NOMO-1 (cell line): ENCODE results near the gene MB21D2.
"Not testable (repeated sequence)": the region's sequence is repeated elsewhere in the genome, so short reads cannot be mapped to it uniquely, and the experiment has no call there.

Experiments
- DNase-seq, 2 experiments: peaks; one replicate each; lab custom pipeline; 2025; ENCODE audit not compliant: unreplicated experiment in 2 of 2; lab: John Stamatoyannopoulos, UW

MB21D2 gene

GRCh38 chr3:192862408-192863090 is 55.1 kb downstream of the MB21D2 start:
- no peak for DNase-seq

- DNase-seq: no peak
Measured at GRCh38 chr3:192861972-192862371, 55.7 kb downstream of the MB21D2 start.

- DNase-seq: no peak
Measured at GRCh38 chr3:192860454-192860853, 57.2 kb downstream of the MB21D2 start.

GRCh38 chr3:192858849-192859585 is 58.6 kb downstream of the MB21D2 start:
- no peak for DNase-seq

GRCh38 chr3:192857260-192857661 is 60.4 kb downstream of the MB21D2 start:
- no peak for DNase-seq

- DNase-seq: no peak
Measured at GRCh38 chr3:192855434-192855833, 62.2 kb downstream of the MB21D2 start.

- peak; percentile 78 to 93 for DNase-seq
Measured at GRCh38 chr3:192851821-192852372, 65.8 kb downstream of the MB21D2 start.

GRCh38 chr3:192850451-192850981 is 67.1 kb downstream of the MB21D2 start:
- peak; percentile 77 to 94 for DNase-seq

- not testable (repeated sequence) for DNase-seq
Measured at GRCh38 chr3:192849821-192850220, 67.8 kb downstream of the MB21D2 start.

- DNase-seq: no peak
Measured at GRCh38 chr3:192848371-192849233, 69.1 kb downstream of the MB21D2 start.

- no peak for DNase-seq
Measured at GRCh38 chr3:192847941-192848340, 69.7 kb downstream of the MB21D2 start.

- no peak for DNase-seq
Measured at GRCh38 chr3:192845526-192845855, 72.2 kb downstream of the MB21D2 start.

- no peak for DNase-seq
Measured at GRCh38 chr3:192844836-192845525, 72.7 kb downstream of the MB21D2 start.

- no peak for DNase-seq
Measured at GRCh38 chr3:192844486-192844765, 73.2 kb downstream of the MB21D2 start.

- no peak for DNase-seq
Measured at GRCh38 chr3:192843723-192844485, 73.8 kb downstream of the MB21D2 start.

GRCh38 chr3:192843119-192843518 is 74.5 kb downstream of the MB21D2 start:
- DNase-seq: peak in 1 of 2 experiments; percentile 30

GRCh38 chr3:192842711-192843110 is 74.9 kb downstream of the MB21D2 start:
- no peak for DNase-seq

- DNase-seq: no peak
Measured at GRCh38 chr3:192842138-192842537, 75.5 kb downstream of the MB21D2 start.

GRCh38 chr3:192841428-192841827 is 76.2 kb downstream of the MB21D2 start:
- DNase-seq: no peak
